Spleen (tissue), 11 donors: ENCODE results near the gene USP17L28. TPM values are rescaled to one million over a fixed set of nuclear protein-coding genes. Genes with fewer than 3 reads are reported as not detected.
"Not testable (repeated sequence)": the region's sequence is repeated elsewhere in the genome, so short reads cannot be mapped to it uniquely, and the experiment has no call there.

Experiments
- DNase-seq: peaks from one replicate; pipeline ENCODE4 v3.0.0-alpha.2; 2020
- H3K27ac ChIP-seq, 8 donors: fragments of 200-600 bp; sonication (generic) in 7 of 8; 1 replicate in 4 of 8; 2 replicates in 4 of 8; pipeline versions ENCODE4 v1.5.0 to v1.8.0; 2016 to 2021; ENCODE audit warnings: inconsistent platforms in 4 of 8, mild to moderate bottlenecking in 4 of 8, moderate library complexity in 1 of 8
- H3K27me3 ChIP-seq, 7 donors: fragments of 200-600 bp; sonication (generic) in 6 of 7; replicated peaks in 1 of 7; 1 replicate in 4 of 7; 2 replicates in 3 of 7; pipeline versions ENCODE4 v1.5.0 to v1.8.0; 2016 to 2021; ENCODE audit warnings: inconsistent platforms in 3 of 7, mild to moderate bottlenecking in 1 of 7
- H3K36me3 ChIP-seq, 6 donors: fragments of 200-600 bp; sonication (generic) in 5 of 6; 1 replicate in 4 of 6; 2 replicates in 2 of 6; pipeline versions ENCODE4 v1.5.0 to v1.8.0; 2016 to 2021; ENCODE audit warnings: inconsistent platforms in 2 of 6
- H3K4me1 ChIP-seq, 6 donors: fragments of 200-600 bp; sonication (generic) in 5 of 6; 1 replicate in 3 of 6; 2 replicates in 3 of 6; pipeline versions ENCODE4 v1.5.0 to v1.8.0; 2016 to 2021; ENCODE audit warnings: inconsistent platforms in 3 of 6
- H3K4me3 ChIP-seq, 8 donors: fragments of 200-600 bp; sonication (generic) in 7 of 8; 1 replicate in 4 of 8; 2 replicates in 4 of 8; pipeline versions ENCODE4 v1.5.0 to v1.8.0; 2016 to 2021; ENCODE audit warnings: inconsistent platforms in 4 of 8, mild to moderate bottlenecking in 4 of 8, moderate library complexity in 2 of 8
- H3K9me3 ChIP-seq, 8 donors: fragments of 200-600 bp; sonication (generic) in 7 of 8; 1 replicate in 4 of 8; 2 replicates in 4 of 8; pipeline versions ENCODE4 v1.5.0 to v1.8.0; 2016 to 2021; ENCODE audit warnings: inconsistent platforms in 4 of 8
- CTCF ChIP-seq, 11 experiments: fragments of 200-600 bp in 7 of 11; fragments of 450-650 bp in 4 of 11; sonication (generic) in 4 of 11; IDR thresholded peaks in 8 of 11; conservative IDR thresholded peaks in 3 of 11; 1 replicate in 7 of 11; 2 replicates in 4 of 11; pipeline versions ENCODE4 v1.4.0 to v1.8.0; 2016 to 2021; ENCODE audit warnings: antibody characterized with exemption in 11 of 11, inconsistent platforms in 4 of 11, mild to moderate bottlenecking in 1 of 11
- POLR2A ChIP-seq, 3 donors: fragments of 450-650 bp; IDR thresholded peaks; one replicate each; pipeline ENCODE4 v1.5.1; 2017; ENCODE audit warnings: antibody characterized with exemption in 3 of 3, mild to moderate bottlenecking in 1 of 3
- POLR2AphosphoS5 ChIP-seq, 3 donors: sonication (generic); formaldehyde crosslinking; IDR thresholded peaks; one replicate each; pipeline ENCODE4 v1.5.1; 2017; ENCODE audit warnings: antibody characterized with exemption in 3 of 3
- WGBS, 5 donors: extraction: QIAGEN DNeasy Blood & Tissue Kit in 3 of 5; methylation state at CpG; one replicate each; pipeline versions ENCODE4 v1.1.5 to v1.1.7; 2013 to 2018; 5-methylcytosine and 5-hydroxymethylcytosine counted together
- intact Hi-C: fragments of 100-400 bp; cut with DNase I; formaldehyde crosslinking; loops from one replicate; pipeline ENCODE4 v1.15.0; 2023; ENCODE audit warnings: low total_unique reads
- polyA plus RNA-seq, 3 donors: library from polyadenylated mRNA; stranded (reverse); fragments of 200-250 nt; gene quantifications; one replicate each; pipeline ENCODE4 v1.2.1, GENCODE V29; 2013
- total RNA-seq, 7 donors: library from RNA; depleted of rRNA in 3 of 7; stranded (reverse); fragments of >200 nt in 3 of 7; fragmentation: NEBNext Ultra II Directional in 4 of 7; extraction: Animal tissue kit (Norgen Biotek cat#: 25700) in 4 of 7; gene quantifications; one replicate each; pipeline versions ENCODE4 v1.1.0 to v1.2.1, GENCODE V29; 2016 to 2021
- donor health status: healthy with polysubstance abuse.
- donor health status: DM: no; HTN: no; CAD: no; lungs with moderate emphysema.
- donor health status: DM: no; HTN: no; CAD: no.
- donor health status: Bipolar disorder and iron deficiency.
- donor health status: healthy.
- donor health status: DM: no; HTN: no; CAD: no.
- donor health status: DM: yes; HTN: yes; CAD: no.

Gene USP17L28
- total and polyA plus RNA-seq, 10 donors, result not detected

GRCh38 chr4:9381012-9381534 is 32.4 kb downstream of the USP17L28 start:
- intact Hi-C loops, H3K36me3 ChIP-seq, H3K9me3 ChIP-seq, H3K27ac ChIP-seq, H3K4me1 ChIP-seq, H3K27me3 ChIP-seq: not testable (repeated sequence)
- peak; percentile 82 for DNase-seq
- WGBS, 5 donors, result 22 to 42% (median 34%) methylated on average over 6 to 36 of the region's 36 CpGs
- peak in 9 of 11 experiments; percentile 25 to 78 (median 63) for TF ChIP-seq CTCF (IDR thresholded peaks at IDR 0.05 in 8 of 11, conservative IDR thresholded peaks at IDR 0.05 in 3 of 11)
- H3K4me3 ChIP-seq, result peak overlapping the region in 6 of 8 donors; percentile 15 to 61 (median 28)

GRCh38 chr4:9384126-9384525 is 35.4 kb downstream of the USP17L28 start:
- TF ChIP-seq CTCF (IDR thresholded peaks at IDR 0.05 in 8 of 11, conservative IDR thresholded peaks at IDR 0.05 in 3 of 11), result no peak
- TF ChIP-seq POLR2A (IDR thresholded peaks at IDR 0.05), result no peak
- TF ChIP-seq POLR2AphosphoS5 (IDR thresholded peaks at IDR 0.05), result no peak
- DNase-seq, result no peak
- peaks cover 0 to 2% (median 0%) of the 10 kb centered on the region in 7 donors for H3K27me3 ChIP-seq
- intact Hi-C loops, result no loop called here
- H3K4me3 ChIP-seq, result no peak overlapping the region
- no peaks in the 10 kb centered on the region for H3K4me1 ChIP-seq
- H3K36me3 ChIP-seq, result no peaks in the 10 kb centered on the region
- 76 to 100% (median 86%) methylated on average over 1 of the region's 1 CpG for WGBS, 5 donors
- H3K27ac ChIP-seq, result no peak overlapping the region
- no peaks in the 10 kb centered on the region for H3K9me3 ChIP-seq

- H3K4me1 ChIP-seq, H3K27me3 ChIP-seq, H3K4me3 ChIP-seq, DNase-seq, H3K36me3 ChIP-seq, intact Hi-C loops, H3K27ac ChIP-seq, H3K9me3 ChIP-seq: not testable (repeated sequence)
- WGBS, 5 donors, result 27 to 38% (median 36%) methylated on average over 2 of the region's 2 CpGs
These were observed 40.3 kb downstream of the USP17L28 start for GRCh38 chr4:9389001-9389400.

Other genes starting within 250 kb of the USP17L28 start
- gene FAM90A26, start 178.5 kb upstream of the USP17L28 start, total RNA-seq, result not detected
- gene FAM90A26, start 178.5 kb upstream of the USP17L28 start, polyA plus RNA-seq, result not detected
- not detected for gene USP17L10, start 138.2 kb upstream of the USP17L28 start, total RNA-seq
- gene USP17L10, start 138.2 kb upstream of the USP17L28 start, polyA plus RNA-seq, result not detected
- not detected for gene USP17L11, start 133.5 kb upstream of the USP17L28 start, total RNA-seq
- not detected for gene USP17L11, start 133.5 kb upstream of the USP17L28 start, polyA plus RNA-seq
- not detected for gene USP17L12, start 128.7 kb upstream of the USP17L28 start, total RNA-seq
- not detected for gene USP17L12, start 128.7 kb upstream of the USP17L28 start, polyA plus RNA-seq
- gene USP17L13, start 124.0 kb upstream of the USP17L28 start, total RNA-seq, result not detected
- gene USP17L13, start 124.0 kb upstream of the USP17L28 start, polyA plus RNA-seq, result not detected
- not detected for gene USP17L15, start 114.5 kb upstream of the USP17L28 start, total RNA-seq
- gene USP17L15, start 114.5 kb upstream of the USP17L28 start, polyA plus RNA-seq, result not detected
- gene USP17L17, start 105.0 kb upstream of the USP17L28 start, total RNA-seq, result not detected
- gene USP17L17, start 105.0 kb upstream of the USP17L28 start, polyA plus RNA-seq, result not detected
- gene USP17L18, start 100.3 kb upstream of the USP17L28 start, total RNA-seq, result not detected
- not detected for gene USP17L18, start 100.3 kb upstream of the USP17L28 start, polyA plus RNA-seq
- gene USP17L19, start 95.5 kb upstream of the USP17L28 start, total RNA-seq, result not detected
- gene USP17L19, start 95.5 kb upstream of the USP17L28 start, polyA plus RNA-seq, result not detected
- gene USP17L20, start 90.8 kb upstream of the USP17L28 start, total RNA-seq, result not detected
- not detected for gene USP17L20, start 90.8 kb upstream of the USP17L28 start, polyA plus RNA-seq
- gene USP17L21, start 86.0 kb upstream of the USP17L28 start, total RNA-seq, result not detected
- not detected for gene USP17L21, start 86.0 kb upstream of the USP17L28 start, polyA plus RNA-seq
- gene USP17L22, start 81.3 kb upstream of the USP17L28 start, total RNA-seq, result not detected
- not detected for gene USP17L22, start 81.3 kb upstream of the USP17L28 start, polyA plus RNA-seq
- not detected for gene USP17L24, start 23.7 kb upstream of the USP17L28 start, total RNA-seq
- not detected for gene USP17L24, start 23.7 kb upstream of the USP17L28 start, polyA plus RNA-seq
- gene USP17L25, start 19.0 kb upstream of the USP17L28 start, total RNA-seq, result not detected
- gene USP17L25, start 19.0 kb upstream of the USP17L28 start, polyA plus RNA-seq, result not detected
- not detected for gene USP17L26, start 14.2 kb upstream of the USP17L28 start, total RNA-seq
- not detected for gene USP17L26, start 14.2 kb upstream of the USP17L28 start, polyA plus RNA-seq
- not detected for gene USP17L5, start 9.5 kb upstream of the USP17L28 start, total RNA-seq
- not detected for gene USP17L5, start 9.5 kb upstream of the USP17L28 start, polyA plus RNA-seq
- not detected for gene USP17L27, start 4.7 kb upstream of the USP17L28 start, total RNA-seq
- gene USP17L27, start 4.7 kb upstream of the USP17L28 start, polyA plus RNA-seq, result not detected
- not detected for gene USP17L29, start 4.7 kb downstream of the USP17L28 start, total RNA-seq
- gene USP17L29, start 4.7 kb downstream of the USP17L28 start, polyA plus RNA-seq, result not detected
- not detected for gene USP17L30, start 14.2 kb downstream of the USP17L28 start, total RNA-seq
- gene USP17L30, start 14.2 kb downstream of the USP17L28 start, polyA plus RNA-seq, result not detected
- not detected for gene DEFB131A, start 95.5 kb downstream of the USP17L28 start, total RNA-seq
- gene DEFB131A, start 95.5 kb downstream of the USP17L28 start, polyA plus RNA-seq, result not detected